Measurements from ENCODE around the gene ZFR.
"Not testable (repeated sequence)": the region's sequence is repeated elsewhere in the genome, so short reads cannot be mapped to it uniquely, and the experiment has no call there.

The ZFR gene

GRCh38 chr5:32410630-32411029 is 33.9 kb downstream of the ZFR start:
- Histone ChIP-seq H3K36me3 (ENCODE audit: insufficient read depth, low read length) (peaks cover 14% of the 10 kb centered on the region), H3K4me1 (ENCODE audit: insufficient read depth, low read length) (no peaks in the 10 kb centered on the region), H3K9ac (ENCODE audit: low read depth, low read length) (no peak overlapping the region), H3K9me3 (ENCODE audit: control insufficient read depth, insufficient read depth, low read length) (no peaks in the 10 kb centered on the region)

- Histone ChIP-seq H3K4me1 (ENCODE audit: insufficient read depth, low read length) (no peaks in the 10 kb centered on the region), H3K36me3 (ENCODE audit: insufficient read depth, low read length) (peaks cover 16% of the 10 kb centered on the region), H3K9me3 (ENCODE audit: control insufficient read depth, insufficient read depth, low read length) (no peaks in the 10 kb centered on the region), H3K9ac (ENCODE audit: low read depth, low read length) (no peak overlapping the region)
These were observed 37.9 kb downstream of the ZFR start for GRCh38 chr5:32406650-32407049.

GRCh38 chr5:32405507-32405906 is 39.0 kb downstream of the ZFR start:
- H3K9me3 ChIP-seq (ENCODE audit: control insufficient read depth, insufficient read depth, low read length) = no peaks in the 10 kb centered on the region
- peaks cover 22% of the 10 kb centered on the region for H3K36me3 ChIP-seq (ENCODE audit: insufficient read depth, low read length)
- H3K4me1 ChIP-seq (ENCODE audit: insufficient read depth, low read length) = no peaks in the 10 kb centered on the region
- no peak overlapping the region for H3K9ac ChIP-seq (ENCODE audit: low read depth, low read length)

GRCh38 chr5:32403760-32404159 is 40.8 kb downstream of the ZFR start:
- H3K9me3 ChIP-seq (ENCODE audit: control insufficient read depth, insufficient read depth, low read length) = no peaks in the 10 kb centered on the region
- peaks cover 24% of the 10 kb centered on the region for H3K36me3 ChIP-seq (ENCODE audit: insufficient read depth, low read length)
- H3K4me1 ChIP-seq (ENCODE audit: insufficient read depth, low read length) = no peaks in the 10 kb centered on the region
- H3K9ac ChIP-seq (ENCODE audit: low read depth, low read length) = no peak overlapping the region

GRCh38 chr5:32400401-32400800 is 44.1 kb downstream of the ZFR start:
- H3K9ac ChIP-seq (ENCODE audit: low read depth, low read length) = no peak overlapping the region
- no peaks in the 10 kb centered on the region for H3K4me1 ChIP-seq (ENCODE audit: insufficient read depth, low read length)
- peaks cover 18% of the 10 kb centered on the region for H3K36me3 ChIP-seq (ENCODE audit: insufficient read depth, low read length)
- H3K9me3 ChIP-seq (ENCODE audit: control insufficient read depth, insufficient read depth, low read length) = no peaks in the 10 kb centered on the region

GRCh38 chr5:32398754-32399153 is 45.8 kb downstream of the ZFR start:
- not testable (repeated sequence) for H3K4me1 ChIP-seq (ENCODE audit: insufficient read depth, low read length); H3K9ac ChIP-seq (ENCODE audit: low read depth, low read length); H3K9me3 ChIP-seq (ENCODE audit: control insufficient read depth, insufficient read depth, low read length)
- peaks cover 18% of the 10 kb centered on the region for H3K36me3 ChIP-seq (ENCODE audit: insufficient read depth, low read length)

- Histone ChIP-seq H3K4me1 (ENCODE audit: insufficient read depth, low read length) (no peaks in the 10 kb centered on the region), H3K9me3 (ENCODE audit: control insufficient read depth, insufficient read depth, low read length) (no peaks in the 10 kb centered on the region), H3K36me3 (ENCODE audit: insufficient read depth, low read length) (peaks cover 14% of the 10 kb centered on the region), H3K9ac (ENCODE audit: low read depth, low read length) (no peak overlapping the region)
These were observed 49.6 kb downstream of the ZFR start for GRCh38 chr5:32394981-32395380.

- H3K36me3 ChIP-seq (ENCODE audit: insufficient read depth, low read length) = peaks cover 24% of the 10 kb centered on the region
- H3K9me3 ChIP-seq (ENCODE audit: control insufficient read depth, insufficient read depth, low read length) = no peaks in the 10 kb centered on the region
- no peak overlapping the region for H3K9ac ChIP-seq (ENCODE audit: low read depth, low read length)
- H3K4me1 ChIP-seq (ENCODE audit: insufficient read depth, low read length) = no peaks in the 10 kb centered on the region
These were observed 52.5 kb downstream of the ZFR start for GRCh38 chr5:32392039-32392438.

- H3K9me3 ChIP-seq (ENCODE audit: control insufficient read depth, insufficient read depth, low read length) = no peaks in the 10 kb centered on the region
- H3K4me1 ChIP-seq (ENCODE audit: insufficient read depth, low read length) = no peaks in the 10 kb centered on the region
- H3K9ac ChIP-seq (ENCODE audit: low read depth, low read length) = no peak overlapping the region
- H3K36me3 ChIP-seq (ENCODE audit: insufficient read depth, low read length) = peaks cover 24% of the 10 kb centered on the region
These were observed 53.5 kb downstream of the ZFR start for GRCh38 chr5:32390819-32391591.

GRCh38 chr5:32388432-32389129 is 56.0 kb downstream of the ZFR start:
- no peaks in the 10 kb centered on the region for H3K9me3 ChIP-seq (ENCODE audit: control insufficient read depth, insufficient read depth, low read length)
- H3K36me3 ChIP-seq (ENCODE audit: insufficient read depth, low read length) = peaks cover 26% of the 10 kb centered on the region
- H3K9ac ChIP-seq (ENCODE audit: low read depth, low read length) = no peak overlapping the region
- H3K4me1 ChIP-seq (ENCODE audit: insufficient read depth, low read length) = no peaks in the 10 kb centered on the region

GRCh38 chr5:32387841-32388240 is 56.7 kb downstream of the ZFR start:
- H3K36me3 ChIP-seq (ENCODE audit: insufficient read depth, low read length) = peaks cover 33% of the 10 kb centered on the region
- no peak overlapping the region for H3K9ac ChIP-seq (ENCODE audit: low read depth, low read length)
- H3K4me1 ChIP-seq (ENCODE audit: insufficient read depth, low read length) = no peaks in the 10 kb centered on the region
- H3K9me3 ChIP-seq (ENCODE audit: control insufficient read depth, insufficient read depth, low read length) = no peaks in the 10 kb centered on the region

- Histone ChIP-seq H3K9ac (ENCODE audit: low read depth, low read length) (no peak overlapping the region), H3K9me3 (ENCODE audit: control insufficient read depth, insufficient read depth, low read length) (no peaks in the 10 kb centered on the region), H3K36me3 (ENCODE audit: insufficient read depth, low read length) (peaks cover 33% of the 10 kb centered on the region), H3K4me1 (ENCODE audit: insufficient read depth, low read length) (no peaks in the 10 kb centered on the region)
These were observed 57.3 kb downstream of the ZFR start for GRCh38 chr5:32387211-32387610.

- Histone ChIP-seq H3K4me1 (ENCODE audit: insufficient read depth, low read length) (no peaks in the 10 kb centered on the region), H3K36me3 (ENCODE audit: insufficient read depth, low read length) (peaks cover 20% of the 10 kb centered on the region), H3K9ac (ENCODE audit: low read depth, low read length) (no peak overlapping the region), H3K9me3 (ENCODE audit: control insufficient read depth, insufficient read depth, low read length) (no peaks in the 10 kb centered on the region)
These were observed 59.9 kb downstream of the ZFR start for GRCh38 chr5:32384621-32385020.

GRCh38 chr5:32383586-32383985 is 61.0 kb downstream of the ZFR start:
- Histone ChIP-seq H3K4me1 (ENCODE audit: insufficient read depth, low read length) (no peaks in the 10 kb centered on the region), H3K9ac (ENCODE audit: low read depth, low read length) (no peak overlapping the region), H3K9me3 (ENCODE audit: control insufficient read depth, insufficient read depth, low read length) (no peaks in the 10 kb centered on the region), H3K36me3 (ENCODE audit: insufficient read depth, low read length) (peaks cover 11% of the 10 kb centered on the region)

- H3K9ac ChIP-seq (ENCODE audit: low read depth, low read length) = no peak overlapping the region
- no peaks in the 10 kb centered on the region for H3K9me3 ChIP-seq (ENCODE audit: control insufficient read depth, insufficient read depth, low read length)
- peaks cover 11% of the 10 kb centered on the region for H3K36me3 ChIP-seq (ENCODE audit: insufficient read depth, low read length)
- no peaks in the 10 kb centered on the region for H3K4me1 ChIP-seq (ENCODE audit: insufficient read depth, low read length)
These were observed 61.5 kb downstream of the ZFR start for GRCh38 chr5:32383065-32383464.
